Measurements from ENCODE around the gene OLFM2. TPM values are rescaled to one million over a fixed set of nuclear protein-coding genes. Genes with fewer than 3 reads are reported as not detected.

OLFM2 gene
- total RNA-seq, 2 donors from 2014 or later: 33.1 to 58.1 TPM

GRCh38 chr19:9856609-9857008, 79.7 kb downstream of the OLFM2 start:
- H3K9me3 Mint-ChIP-seq: no peaks in the 10 kb centered on the region

GRCh38 chr19:9854282-9854846, 82.0 kb downstream of the OLFM2 start:
- TF ChIP-seq CTCF (conservative IDR thresholded peaks at IDR 0.05): no peak

More at GRCh38 chr19:9856609-9857008, 79.7 kb downstream of the OLFM2 start:
- Histone ChIP-seq H3K36me3 (ENCODE audit: control insufficient read depth, insufficient read depth, low read length) (peaks cover 4% of the 10 kb centered on the region), H3K27ac (ENCODE audit: low read depth, low read length) (no peak overlapping the region), H3K4me1 (ENCODE audit: control insufficient read depth, insufficient read depth, low read length) (no peaks in the 10 kb centered on the region), H3K9ac (ENCODE audit: extremely low read depth, low read length, poor library complexity, severe bottlenecking) (no peak overlapping the region), H3K4me3 (ENCODE audit: low read length) (no peak overlapping the region), H3K27me3 (ENCODE audit: control insufficient read depth, insufficient read depth, low read length, poor library complexity, severe bottlenecking) (no peaks in the 10 kb centered on the region), H3K9me3 (ENCODE audit: control insufficient read depth, low read length) (no peaks in the 10 kb centered on the region)
- no peaks in the 10 kb centered on the region for H3K27me3 Mint-ChIP-seq (ENCODE audit: insufficient read depth)
- no peak overlapping the region for H3K27ac Mint-ChIP-seq
- WGBS, 2 experiments (ENCODE audit: insufficient coverage in 1 of 2, insufficient read length in 1 of 2): 96% methylated on average over 9 of the region's 9 CpGs
- no peak for DNase-seq
- TF ChIP-seq CTCF (conservative IDR thresholded peaks at IDR 0.05): no peak
- peaks cover 27% of the 10 kb centered on the region for H3K36me3 Mint-ChIP-seq (ENCODE audit: low read depth)
- no peak overlapping the region for H3K4me3 Mint-ChIP-seq
- H3K4me1 Mint-ChIP-seq: peaks cover 2% of the 10 kb centered on the region

GRCh38 chr19:9850235-9850959, 85.9 kb downstream of the OLFM2 start:
- Histone ChIP-seq H3K4me3 (ENCODE audit: low read length) (no peak overlapping the region), H3K27ac (ENCODE audit: low read depth, low read length) (peak overlapping the region; percentile 70), H3K27me3 (ENCODE audit: control insufficient read depth, insufficient read depth, low read length, poor library complexity, severe bottlenecking) (no peaks in the 10 kb centered on the region), H3K9ac (ENCODE audit: extremely low read depth, low read length, poor library complexity, severe bottlenecking) (no peak overlapping the region), H3K4me1 (ENCODE audit: control insufficient read depth, insufficient read depth, low read length) (no peaks in the 10 kb centered on the region), H3K9me3 (ENCODE audit: control insufficient read depth, low read length) (no peaks in the 10 kb centered on the region), H3K36me3 (ENCODE audit: control insufficient read depth, insufficient read depth, low read length) (peaks cover 15% of the 10 kb centered on the region)
- no peak for DNase-seq
- Mint-ChIP-seq H3K9me3 (no peaks in the 10 kb centered on the region), H3K27ac (peak overlapping the region; percentile 77), H3K4me1 (peaks cover 3% of the 10 kb centered on the region), H3K36me3 (ENCODE audit: low read depth) (peaks cover 19% of the 10 kb centered on the region), H3K4me3 (no peak overlapping the region), H3K27me3 (ENCODE audit: insufficient read depth) (no peaks in the 10 kb centered on the region)
- TF ChIP-seq CTCF (conservative IDR thresholded peaks at IDR 0.05): no peak
- 92 to 93% methylated on average over 3 to 19 of the region's 19 CpGs for WGBS, 2 experiments (ENCODE audit: insufficient coverage in 1 of 2, insufficient read length in 1 of 2)

More at GRCh38 chr19:9854282-9854846, 82.0 kb downstream of the OLFM2 start:
- H3K4me3 Mint-ChIP-seq: no peak overlapping the region
- WGBS, 2 experiments (ENCODE audit: insufficient coverage in 1 of 2, insufficient read length in 1 of 2): 95 to 96% methylated on average over 36 to 38 of the region's 38 CpGs
- Histone ChIP-seq H3K4me1 (ENCODE audit: control insufficient read depth, insufficient read depth, low read length) (no peaks in the 10 kb centered on the region), H3K4me3 (ENCODE audit: low read length) (no peak overlapping the region), H3K27ac (ENCODE audit: low read depth, low read length) (no peak overlapping the region), H3K36me3 (ENCODE audit: control insufficient read depth, insufficient read depth, low read length) (peaks cover 6% of the 10 kb centered on the region), H3K27me3 (ENCODE audit: control insufficient read depth, insufficient read depth, low read length, poor library complexity, severe bottlenecking) (no peaks in the 10 kb centered on the region), H3K9ac (ENCODE audit: extremely low read depth, low read length, poor library complexity, severe bottlenecking) (no peak overlapping the region), H3K9me3 (ENCODE audit: control insufficient read depth, low read length) (no peaks in the 10 kb centered on the region)
- no peaks in the 10 kb centered on the region for H3K27me3 Mint-ChIP-seq (ENCODE audit: insufficient read depth)
- peaks cover 3% of the 10 kb centered on the region for H3K4me1 Mint-ChIP-seq
- no peak for DNase-seq
- H3K9me3 Mint-ChIP-seq: no peaks in the 10 kb centered on the region
- peaks cover 27% of the 10 kb centered on the region for H3K36me3 Mint-ChIP-seq (ENCODE audit: low read depth)
- H3K27ac Mint-ChIP-seq: peak overlapping the region; percentile 44

Measured in endodermal cell (in vitro differentiated cells).